Measurements from ENCODE around the gene OPRL1. TPM values are rescaled to one million over a fixed set of nuclear protein-coding genes. Genes with fewer than 3 reads are reported as not detected.
"Not testable (repeated sequence)": the region's sequence is repeated elsewhere in the genome, so short reads cannot be mapped to it uniquely, and the experiment has no call there.

The OPRL1 gene
- total RNA-seq, 3 donors from 2014 or later = 0.26 to 0.76 (median 0.39) TPM

DNA sequence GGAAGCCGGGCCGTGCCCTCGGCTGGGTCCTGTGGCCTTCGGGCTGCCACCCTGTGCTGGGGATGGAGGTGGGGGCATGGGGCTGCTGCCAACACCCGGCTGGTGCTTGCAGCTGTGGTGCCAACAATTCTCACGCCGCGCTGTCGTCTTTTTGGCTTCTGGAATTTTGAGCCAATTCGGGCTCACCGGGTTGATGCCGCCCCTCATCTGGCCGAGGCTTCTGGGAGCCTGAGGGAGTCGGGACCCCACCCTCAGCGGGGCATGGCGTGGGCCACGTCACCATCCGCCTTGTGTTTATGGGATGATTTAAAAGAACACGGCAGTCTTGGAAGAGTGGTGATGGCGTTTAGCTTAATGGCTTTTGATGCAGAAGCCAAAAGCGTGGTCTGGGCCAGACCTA is 36.1 kb downstream of the OPRL1 start:
- ATAC-seq (no peak), DNase-seq (no peak)
- no peaks in the 10 kb centered on the region for H3K9me3 ChIP-seq
- no peak overlapping the region for H3K4me3 ChIP-seq
- no peaks in the 10 kb centered on the region for H3K4me1 ChIP-seq (ENCODE audit: low read depth)
- no peaks in the 10 kb centered on the region for H3K36me3 ChIP-seq (ENCODE audit: low read depth)
- TF ChIP-seq, protein P1, sequence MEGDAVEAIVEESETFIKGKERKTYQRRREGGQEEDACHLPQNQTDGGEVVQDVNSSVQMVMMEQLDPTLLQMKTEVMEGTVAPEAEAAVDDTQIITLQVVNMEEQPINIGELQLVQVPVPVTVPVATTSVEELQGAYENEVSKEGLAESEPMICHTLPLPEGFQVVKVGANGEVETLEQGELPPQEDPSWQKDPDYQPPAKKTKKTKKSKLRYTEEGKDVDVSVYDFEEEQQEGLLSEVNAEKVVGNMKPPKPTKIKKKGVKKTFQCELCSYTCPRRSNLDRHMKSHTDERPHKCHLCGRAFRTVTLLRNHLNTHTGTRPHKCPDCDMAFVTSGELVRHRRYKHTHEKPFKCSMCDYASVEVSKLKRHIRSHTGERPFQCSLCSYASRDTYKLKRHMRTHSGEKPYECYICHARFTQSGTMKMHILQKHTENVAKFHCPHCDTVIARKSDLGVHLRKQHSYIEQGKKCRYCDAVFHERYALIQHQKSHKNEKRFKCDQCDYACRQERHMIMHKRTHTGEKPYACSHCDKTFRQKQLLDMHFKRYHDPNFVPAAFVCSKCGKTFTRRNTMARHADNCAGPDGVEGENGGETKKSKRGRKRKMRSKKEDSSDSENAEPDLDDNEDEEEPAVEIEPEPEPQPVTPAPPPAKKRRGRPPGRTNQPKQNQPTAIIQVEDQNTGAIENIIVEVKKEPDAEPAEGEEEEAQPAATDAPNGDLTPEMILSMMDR (IDR thresholded peaks at IDR 0.05) = no peak
- intact Hi-C loops (cut with DNase I, micrococcal nuclease) = no loop called here

DNA sequence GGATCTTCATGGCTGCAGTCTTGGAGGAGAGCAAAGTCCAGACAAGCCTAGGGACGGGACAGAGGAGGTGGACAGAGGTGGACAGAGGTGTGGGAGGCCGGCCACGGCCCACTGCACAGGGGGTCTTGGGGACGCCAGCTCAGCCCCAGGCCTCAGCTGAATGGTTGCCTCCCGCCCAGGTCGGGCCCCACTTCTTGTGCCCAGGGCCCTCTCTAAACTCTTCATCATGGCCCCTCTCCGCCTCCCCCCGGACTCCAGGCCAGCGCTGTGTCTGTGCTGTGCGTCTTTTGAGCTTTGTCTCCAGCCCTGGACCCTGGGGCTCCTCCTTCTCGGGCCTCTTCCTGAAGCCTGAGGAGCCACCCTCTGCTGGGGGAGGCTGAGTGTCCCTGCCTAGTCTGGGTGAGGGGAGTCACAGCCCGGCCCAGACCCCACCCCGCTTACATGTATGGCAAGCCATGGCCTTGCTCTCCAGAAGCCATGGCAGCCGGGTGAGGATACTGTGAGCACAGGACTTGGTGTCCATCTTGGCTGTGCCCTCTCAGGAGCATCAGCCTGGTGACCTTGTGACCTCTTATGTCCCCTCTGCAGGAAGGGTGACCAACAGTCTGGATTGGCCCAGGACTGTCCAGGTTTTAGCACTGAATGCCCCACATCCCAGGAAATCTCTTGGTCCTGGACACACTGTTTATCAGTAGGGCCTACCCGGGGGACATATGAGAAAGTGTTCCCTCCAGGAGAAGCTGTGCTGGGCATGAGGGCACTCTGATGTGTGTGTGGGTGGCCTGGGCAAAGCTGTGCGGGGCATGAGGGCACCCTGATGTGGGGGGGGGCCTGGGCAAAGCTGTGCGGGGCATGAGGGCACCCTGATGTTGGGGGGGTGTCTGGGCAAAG is 36.9 kb downstream of the OPRL1 start:
- DNase-seq (no peak), ATAC-seq (no peak)
- TF ChIP-seq, protein P1 (IDR thresholded peaks at IDR 0.05) = no peak
- no peak overlapping the region for H3K4me3 ChIP-seq
- intact Hi-C loops (cut with DNase I, micrococcal nuclease) = no loop called here
- H3K36me3 ChIP-seq (ENCODE audit: low read depth) = no peaks in the 10 kb centered on the region
- no peaks in the 10 kb centered on the region for H3K9me3 ChIP-seq
- H3K4me1 ChIP-seq (ENCODE audit: low read depth) = no peaks in the 10 kb centered on the region

DNA sequence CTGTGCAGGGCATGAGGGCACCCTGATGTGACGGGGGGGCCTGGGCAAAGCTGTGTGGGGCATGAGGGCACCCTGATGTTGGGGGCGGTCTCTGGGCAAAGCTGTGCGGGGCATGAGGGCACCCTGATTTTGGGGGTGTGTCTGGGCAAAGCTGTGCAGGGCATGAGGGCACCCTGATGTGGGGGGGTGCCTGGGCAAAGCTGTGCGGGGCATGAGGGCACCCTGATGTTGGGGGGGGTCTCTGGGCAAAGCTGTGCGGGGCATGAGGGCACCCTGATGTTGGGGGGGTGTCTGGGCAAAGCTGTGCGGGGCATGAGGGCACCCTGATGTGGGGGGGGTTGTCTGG is 37.5 kb downstream of the OPRL1 start:
- DNase-seq; H3K9me3 ChIP-seq; H3K4me3 ChIP-seq; intact Hi-C loops (cut with DNase I, micrococcal nuclease); H3K4me1 ChIP-seq (ENCODE audit: low read depth); H3K36me3 ChIP-seq (ENCODE audit: low read depth); ATAC-seq: not testable (repeated sequence)

DNA sequence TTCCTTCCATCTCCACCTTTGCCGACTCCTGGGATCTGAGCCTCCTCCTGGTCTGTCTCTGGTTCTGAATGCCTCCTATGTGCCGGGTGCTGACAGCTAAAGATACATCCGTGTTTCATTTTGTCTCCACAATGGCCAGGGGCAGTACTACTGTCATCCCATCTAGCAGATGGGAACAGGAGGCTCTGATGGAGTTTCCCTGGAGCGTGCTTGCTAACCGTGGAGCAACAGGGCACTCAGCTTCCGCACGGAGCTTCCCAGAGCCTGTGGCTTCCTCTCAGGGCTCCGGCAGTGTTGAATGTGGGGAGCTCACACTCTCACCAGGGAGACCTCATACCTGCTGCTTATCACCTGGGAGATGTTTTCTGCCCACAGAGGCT is 39.4 kb downstream of the OPRL1 start:
- no peak overlapping the region for H3K4me3 ChIP-seq
- H3K36me3 ChIP-seq (ENCODE audit: low read depth) = no peaks in the 10 kb centered on the region
- intact Hi-C loops (cut with DNase I, micrococcal nuclease) = no loop called here
- H3K4me1 ChIP-seq (ENCODE audit: low read depth) = no peaks in the 10 kb centered on the region
- TF ChIP-seq, protein P1 (IDR thresholded peaks at IDR 0.05) = no peak
- DNase-seq (no peak), ATAC-seq (no peak)
- no peaks in the 10 kb centered on the region for H3K9me3 ChIP-seq

DNA sequence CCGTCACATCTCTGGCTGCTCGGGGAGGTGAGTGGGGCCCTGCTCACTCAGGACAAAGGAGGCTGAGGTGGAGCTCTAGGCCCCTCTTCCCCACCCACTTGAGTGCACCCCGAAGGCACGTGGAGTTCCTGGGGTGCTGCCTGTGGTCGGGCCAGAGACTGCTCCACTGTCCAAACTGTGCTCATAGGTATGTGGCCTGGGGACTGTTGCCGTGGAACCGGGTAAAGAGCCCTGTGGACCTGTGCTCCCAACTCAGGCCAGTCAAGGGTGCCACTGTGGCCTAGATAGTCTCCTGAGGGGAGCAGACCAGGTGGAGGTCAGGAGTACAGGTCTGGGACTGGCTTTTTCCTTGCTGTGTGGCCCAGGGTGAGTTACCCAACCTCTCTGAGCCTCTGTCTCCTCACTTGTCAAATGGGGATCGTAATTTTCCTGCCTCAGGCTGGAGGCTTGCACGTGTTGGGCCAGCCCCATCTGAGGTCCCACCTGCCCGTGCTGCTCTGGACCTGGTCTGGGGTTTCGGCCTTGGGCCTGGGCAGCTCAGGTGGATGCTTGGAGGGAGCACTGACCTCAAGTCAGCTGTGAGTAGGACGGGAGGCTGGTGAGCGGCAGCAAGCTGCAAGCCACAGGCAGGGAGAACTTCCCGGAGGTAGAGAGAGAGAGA is 39.9 kb downstream of the OPRL1 start:
- TF ChIP-seq, protein P1 (IDR thresholded peaks at IDR 0.05) = no peak
- ATAC-seq (no peak), DNase-seq (no peak)
- H3K36me3 ChIP-seq (ENCODE audit: low read depth) = no peaks in the 10 kb centered on the region
- no peaks in the 10 kb centered on the region for H3K9me3 ChIP-seq
- intact Hi-C loops (cut with DNase I, micrococcal nuclease) = no loop called here
- H3K4me3 ChIP-seq = no peak overlapping the region
- H3K4me1 ChIP-seq (ENCODE audit: low read depth) = no peaks in the 10 kb centered on the region

DNA sequence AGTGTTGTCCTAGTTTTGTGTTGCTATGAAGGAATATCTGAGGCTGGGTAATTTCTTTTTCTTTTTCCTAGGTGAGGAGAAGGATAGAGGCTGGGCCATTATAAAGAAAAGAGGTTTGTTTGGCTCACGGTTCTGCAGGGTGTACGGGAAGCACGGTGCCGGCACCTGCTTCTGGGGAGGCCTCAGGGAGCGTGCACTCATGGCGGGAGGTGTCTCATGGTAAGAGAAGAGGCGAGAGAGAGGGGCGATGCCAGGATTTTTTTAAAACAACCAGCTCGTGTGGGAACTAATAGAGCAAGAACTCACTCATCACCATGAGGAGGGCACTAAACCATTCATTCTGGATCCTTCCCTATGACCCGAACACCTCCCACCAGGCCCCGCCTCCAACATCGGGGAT is 41.7 kb downstream of the OPRL1 start:
- intact Hi-C loops (cut with DNase I, micrococcal nuclease) = no loop called here

DNA sequence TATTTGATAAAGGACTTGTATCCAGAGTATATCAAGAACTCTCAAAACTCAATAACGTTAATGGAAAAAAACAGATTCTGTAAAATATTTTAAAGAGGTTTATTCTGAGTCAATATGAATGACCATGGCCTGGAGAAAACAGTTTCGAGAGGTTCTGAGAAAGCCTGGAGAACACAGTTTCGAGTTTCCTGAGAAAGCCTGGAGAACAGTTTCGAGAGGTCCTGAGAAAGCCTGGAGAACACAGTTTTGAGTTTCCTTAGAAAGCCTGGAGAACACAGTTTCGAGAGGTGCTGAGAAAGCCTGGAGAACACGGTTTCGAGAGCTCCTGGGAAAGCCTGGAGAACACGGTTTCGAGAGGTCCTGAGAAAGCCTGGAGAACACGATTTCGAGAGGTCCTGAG is 43.0 kb downstream of the OPRL1 start:
- intact Hi-C loops (cut with DNase I, micrococcal nuclease); ATAC-seq; H3K9me3 ChIP-seq; H3K4me3 ChIP-seq; H3K4me1 ChIP-seq (ENCODE audit: low read depth); DNase-seq; H3K36me3 ChIP-seq (ENCODE audit: low read depth): not testable (repeated sequence)

More for the DNA sequence above, 41.7 kb downstream of the OPRL1 start:
- H3K4me3 ChIP-seq = no peak overlapping the region
- no peaks in the 10 kb centered on the region for H3K36me3 ChIP-seq (ENCODE audit: low read depth)
- ATAC-seq = no peak
- H3K9me3 ChIP-seq = no peaks in the 10 kb centered on the region
- peak in 1 of 3 donors; percentile 27 for DNase-seq
- TF ChIP-seq, protein P1 (IDR thresholded peaks at IDR 0.05) = no peak
- H3K4me1 ChIP-seq (ENCODE audit: low read depth) = no peaks in the 10 kb centered on the region

DNA sequence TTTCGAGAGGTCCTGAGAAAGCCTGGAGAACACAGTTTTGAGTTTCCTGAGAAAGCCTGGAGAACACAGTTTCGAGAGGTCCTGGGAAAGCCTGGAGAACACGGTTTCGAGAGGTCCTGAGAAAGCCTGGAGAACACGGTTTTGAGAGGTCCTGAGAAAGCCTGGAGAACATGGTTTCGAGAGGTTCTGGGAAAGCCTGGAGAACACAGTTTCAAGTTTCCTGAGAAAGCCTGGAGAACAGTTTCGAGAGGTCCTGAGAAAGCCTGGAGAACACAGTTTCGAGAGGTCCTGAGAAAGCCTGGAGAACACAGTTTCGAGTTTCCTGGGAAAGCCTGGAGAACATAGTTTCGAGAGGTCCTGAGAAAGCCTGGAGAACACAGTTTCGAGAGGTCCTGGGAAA is 43.6 kb downstream of the OPRL1 start:
- H3K4me3 ChIP-seq; DNase-seq; H3K36me3 ChIP-seq (ENCODE audit: low read depth); intact Hi-C loops (cut with DNase I, micrococcal nuclease); H3K9me3 ChIP-seq; ATAC-seq; H3K4me1 ChIP-seq (ENCODE audit: low read depth): not testable (repeated sequence)

All from mucosa of descending colon (tissue), 3 donors.